GM19468 (cell line): ENCODE results near the gene ITK.

Experiments
- ATAC-seq: cut with Tn5 transposase; IDR thresholded peaks from one replicate; pipeline ENCODE4 v1.9.1; 2021; ENCODE audit warnings: mild to moderate bottlenecking, moderate library complexity, moderate number of reproducible peaks; ENCODE audit not compliant: unreplicated experiment; ENCODE audit errors: extremely low read depth

Gene ITK

GRCh38 chr5:157270771-157271170 lies 90.1 kb downstream of the ITK start:
- ATAC-seq, result no peak

GRCh38 chr5:157271740-157272271 lies 91.2 kb downstream of the ITK start:
- peak; percentile 81 for ATAC-seq

- peak; percentile 20 for ATAC-seq
Measured at GRCh38 chr5:157273131-157273556, 92.5 kb downstream of the ITK start.

DNA sequence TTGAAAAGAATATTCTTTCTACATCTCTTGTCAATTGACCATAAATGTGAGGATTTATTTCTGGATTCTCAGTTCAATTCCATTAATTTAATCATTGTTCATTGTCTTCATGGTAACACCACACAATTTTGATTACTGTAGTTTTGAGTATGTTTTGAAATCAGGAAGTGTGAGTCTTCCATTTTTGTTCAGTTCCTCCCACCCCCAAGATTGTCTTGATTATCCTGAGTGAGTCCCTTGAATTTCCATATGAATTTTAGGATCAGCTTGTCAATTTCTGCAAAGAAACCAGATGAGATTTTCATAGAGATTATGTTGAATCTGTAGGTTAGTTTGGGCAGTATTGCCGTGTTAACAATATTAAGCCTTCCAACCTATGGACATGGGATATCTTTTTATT lies 94.8 kb downstream of the ITK start:
- ATAC-seq, result no peak

DNA sequence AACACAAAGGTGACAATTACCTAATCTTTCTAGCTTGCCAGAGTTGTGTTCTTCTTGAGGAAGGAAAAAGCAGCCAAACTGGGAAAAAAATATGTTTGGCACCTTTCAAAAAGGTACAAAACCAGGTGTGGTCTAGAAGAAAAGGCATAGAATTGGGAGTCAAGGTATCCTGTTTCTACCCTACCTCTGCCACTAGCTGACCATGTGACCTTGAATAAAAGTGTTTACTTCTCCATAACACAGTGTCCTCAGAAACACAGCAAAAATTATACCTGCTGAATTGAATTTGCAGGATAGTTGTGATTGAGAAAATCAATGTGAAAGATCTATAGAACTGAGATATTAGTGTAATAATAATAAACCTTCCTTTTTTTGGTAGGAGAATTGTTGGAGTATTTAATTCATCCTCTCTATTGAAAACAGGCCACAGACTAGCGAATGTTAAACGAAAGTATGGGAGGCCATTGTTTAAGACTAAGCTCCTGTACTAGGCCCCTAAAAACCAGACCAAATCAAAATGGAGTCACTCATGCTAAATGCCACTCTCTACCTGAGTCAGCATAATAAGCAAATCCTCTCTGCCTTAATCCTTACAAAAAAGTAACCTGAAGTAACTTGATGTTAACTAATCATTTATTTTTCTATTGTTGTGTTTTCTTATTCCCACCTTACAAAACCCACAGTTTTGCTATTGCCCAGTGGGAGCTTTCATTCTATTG lies 97.8 kb downstream of the ITK start:
- no peak for ATAC-seq

- ATAC-seq, result no peak
Measured at GRCh38 chr5:157279605-157280239, 99.1 kb downstream of the ITK start.

- no peak for ATAC-seq
Measured at GRCh38 chr5:157280927-157281326, 100.3 kb downstream of the ITK start.

- ATAC-seq, result no peak
Measured at GRCh38 chr5:157282150-157282549, 101.5 kb downstream of the ITK start.

DNA sequence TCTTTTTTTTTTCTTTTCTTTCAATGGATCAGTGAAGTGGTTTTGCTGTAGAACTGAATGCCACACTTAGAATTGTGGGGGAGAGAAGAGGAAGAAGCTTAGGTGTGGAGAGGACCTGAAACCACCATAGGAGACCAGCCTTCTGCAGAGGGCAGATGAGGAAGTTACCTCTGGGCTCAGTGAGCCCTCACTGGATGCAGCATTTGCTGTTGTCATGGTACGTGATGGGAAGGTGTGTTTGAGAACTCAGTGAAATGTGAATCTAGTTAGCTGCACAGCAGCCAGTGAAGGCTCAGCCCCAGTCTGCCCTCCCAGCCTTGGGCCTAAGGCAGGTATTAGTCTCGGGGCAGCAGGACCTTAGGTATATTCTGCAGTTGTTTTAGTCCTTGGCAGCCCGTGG lies 102.8 kb downstream of the ITK start:
- peak; percentile 100 for ATAC-seq

GRCh38 chr5:157284458-157285212 lies 104.0 kb downstream of the ITK start:
- no peak for ATAC-seq

- ATAC-seq, result no peak
Measured at GRCh38 chr5:157285310-157286035, 104.8 kb downstream of the ITK start.

GRCh38 chr5:157286761-157287211 lies 106.1 kb downstream of the ITK start:
- no peak for ATAC-seq

GRCh38 chr5:157288405-157289163 lies 107.9 kb downstream of the ITK start:
- ATAC-seq, result no peak

DNA sequence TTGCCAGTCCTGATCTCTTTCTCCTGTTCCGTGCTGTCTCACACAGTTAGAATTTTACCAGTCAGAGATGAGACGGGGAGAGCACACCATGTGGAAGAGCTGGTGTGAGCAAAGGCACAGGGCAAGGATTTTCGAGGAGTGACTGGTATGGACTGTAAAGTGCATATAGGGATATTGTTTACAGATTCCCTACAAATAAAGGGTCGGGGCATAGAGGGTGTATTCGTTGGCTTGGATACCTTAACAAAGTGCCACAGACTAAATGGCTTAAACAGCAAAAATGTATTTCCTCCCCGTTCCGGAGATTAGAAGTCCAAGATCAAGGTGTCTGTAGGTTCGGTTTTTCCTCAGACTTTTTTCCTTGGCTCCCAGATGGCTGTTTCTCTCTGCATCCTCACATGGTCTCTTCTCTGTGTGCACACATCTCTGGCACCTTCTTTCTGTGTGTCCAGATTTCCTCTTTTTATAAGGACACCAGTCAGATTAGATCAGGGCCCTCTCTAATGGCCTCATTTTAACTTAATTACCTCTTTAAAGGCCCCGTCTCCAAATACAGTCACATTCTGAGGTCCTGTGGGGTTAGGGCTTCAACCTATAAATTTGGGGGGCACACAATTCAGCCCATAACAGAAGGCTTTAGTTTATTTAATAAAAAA lies 108.7 kb downstream of the ITK start:
- ATAC-seq, result no peak

GRCh38 chr5:157290156-157290980 lies 109.7 kb downstream of the ITK start:
- no peak for ATAC-seq

DNA sequence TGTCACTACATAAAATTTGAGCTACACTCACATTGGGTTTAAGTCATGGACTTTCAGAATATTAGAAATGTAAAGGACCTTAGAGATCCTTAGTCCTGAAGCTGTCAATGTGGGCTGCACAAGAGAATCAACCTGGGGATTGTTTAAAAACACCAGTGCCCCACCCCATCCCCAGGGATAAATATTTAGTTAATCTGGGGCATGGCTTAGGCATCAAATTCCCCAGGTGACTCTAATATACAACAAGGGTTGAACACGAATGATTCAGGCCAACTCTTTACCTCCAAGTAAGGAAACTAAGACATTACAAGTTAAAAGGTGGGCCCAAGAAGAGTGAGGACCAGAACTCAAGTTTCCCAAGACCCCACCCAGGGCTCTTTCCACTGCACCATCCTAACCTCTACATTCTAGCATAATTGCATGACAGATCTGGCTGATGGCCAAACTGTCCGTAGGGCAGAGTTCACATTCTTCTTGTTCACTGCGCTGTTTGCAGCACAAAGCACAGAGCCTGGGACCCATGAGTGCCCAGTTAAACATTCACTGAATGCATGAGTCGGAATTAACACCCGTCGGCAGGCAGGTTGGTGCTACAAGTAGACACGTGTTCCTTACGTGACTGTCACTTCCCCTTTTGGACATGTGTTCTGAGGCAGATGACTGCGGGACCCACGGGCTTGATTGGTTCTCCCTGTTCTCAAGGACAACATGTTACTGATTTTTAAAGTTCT lies 110.5 kb downstream of the ITK start:
- ATAC-seq, result peak; percentile 82

GRCh38 chr5:157292599-157292998 lies 112.0 kb downstream of the ITK start:
- ATAC-seq, result no peak
